T-helper 1 cell (primary cell): ENCODE measurements around the gene SLIT3.
A peak's percentile ranks its signal among the peaks of the same experiment; 100 is the strongest.
"Not testable (repeated sequence)": the region's sequence is repeated elsewhere in the genome, so short reads cannot be mapped to it uniquely, and the experiment has no call there.

ENCODE experiments used
- DNase-seq, 5 donors: peaks; one replicate each; pipeline ENCODE4 v3.0.0-alpha.2; 2012 to 2020

Gene SLIT3

DNA sequence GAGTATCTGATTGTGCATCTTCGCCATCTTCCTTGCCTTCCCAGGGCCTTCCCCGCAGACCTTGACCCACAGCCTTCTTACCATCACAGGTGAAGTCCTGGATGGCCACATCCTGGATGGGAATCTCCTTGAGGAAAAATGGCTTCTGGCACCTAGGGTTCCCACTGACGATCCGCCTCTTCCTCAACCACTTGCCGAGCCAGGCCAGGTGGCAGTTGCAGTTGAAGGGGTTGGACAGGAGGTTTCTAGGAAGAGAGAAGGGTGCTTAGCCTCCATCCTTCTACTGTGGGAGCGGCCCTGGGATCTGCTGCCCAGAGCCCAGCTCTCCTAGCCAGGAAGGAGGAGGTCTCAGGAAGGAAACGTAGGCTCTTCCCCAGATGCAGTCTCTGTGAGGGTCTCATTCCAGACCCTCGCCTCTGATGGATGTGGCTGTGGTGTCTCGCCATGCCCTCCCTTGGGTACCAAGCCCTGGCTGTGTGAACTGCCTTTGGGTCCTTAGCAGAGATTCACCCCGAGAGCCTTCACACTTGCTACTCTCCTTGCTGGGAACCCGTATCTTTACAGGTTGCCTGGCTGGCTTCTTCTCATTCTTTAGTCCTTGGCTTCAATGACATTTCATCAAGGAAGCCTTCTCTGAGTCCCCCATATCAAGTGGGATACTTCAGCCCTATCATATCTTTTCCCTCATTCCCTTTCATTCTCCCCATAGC lies 551.4 kb downstream of the SLIT3 start:
- no peak for DNase-seq

GRCh38 chr5:168747987-168748777 lies 552.8 kb downstream of the SLIT3 start:
- DNase-seq = peak in 1 of 5 donors; percentile 35

GRCh38 chr5:168746893-168747640 lies 553.9 kb downstream of the SLIT3 start:
- DNase-seq = no peak

GRCh38 chr5:168746126-168746892 lies 554.6 kb downstream of the SLIT3 start:
- DNase-seq = not testable (repeated sequence)

- DNase-seq = no peak
These were observed 557.3 kb downstream of the SLIT3 start for GRCh38 chr5:168743617-168744016.

DNA sequence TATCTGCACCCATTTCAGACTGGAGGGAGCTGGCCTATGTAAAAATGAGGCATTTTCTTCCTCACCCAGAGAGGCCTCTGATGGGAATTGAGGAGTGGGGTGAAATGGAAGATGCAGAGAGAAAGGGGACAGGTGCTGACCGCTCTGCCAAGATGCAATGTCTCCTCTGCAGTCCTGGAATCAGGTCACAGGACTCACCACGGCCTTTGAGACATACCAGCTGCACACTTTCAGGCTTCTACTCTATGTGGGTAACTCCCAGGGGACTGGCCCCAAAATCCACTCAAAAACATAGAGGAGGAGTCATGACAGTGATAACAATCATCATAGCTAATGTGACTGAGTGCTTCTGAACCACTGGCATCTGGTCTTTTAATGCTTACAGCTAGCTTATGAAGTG lies 558.6 kb downstream of the SLIT3 start:
- not testable (repeated sequence) for DNase-seq

DNA sequence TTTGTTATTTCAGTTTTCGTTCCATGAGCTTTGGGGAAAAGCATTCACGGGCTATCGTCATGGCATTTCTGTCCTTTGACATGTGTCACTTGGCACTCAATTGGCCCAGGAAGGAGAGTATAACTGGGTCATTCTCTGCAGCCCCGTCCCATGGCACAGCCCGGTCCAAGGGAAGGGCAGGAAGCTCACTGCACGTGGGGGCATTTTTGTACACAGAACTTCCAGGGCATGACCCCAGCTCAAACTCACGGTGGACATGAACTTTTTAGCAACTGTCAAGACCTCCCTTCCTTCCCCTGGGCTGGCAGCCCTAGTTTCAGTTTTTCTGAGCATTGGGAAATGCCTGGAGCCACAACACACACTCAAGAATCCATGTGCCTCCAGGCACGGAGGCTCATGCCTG lies 560.1 kb downstream of the SLIT3 start:
- DNase-seq = no peak

DNA sequence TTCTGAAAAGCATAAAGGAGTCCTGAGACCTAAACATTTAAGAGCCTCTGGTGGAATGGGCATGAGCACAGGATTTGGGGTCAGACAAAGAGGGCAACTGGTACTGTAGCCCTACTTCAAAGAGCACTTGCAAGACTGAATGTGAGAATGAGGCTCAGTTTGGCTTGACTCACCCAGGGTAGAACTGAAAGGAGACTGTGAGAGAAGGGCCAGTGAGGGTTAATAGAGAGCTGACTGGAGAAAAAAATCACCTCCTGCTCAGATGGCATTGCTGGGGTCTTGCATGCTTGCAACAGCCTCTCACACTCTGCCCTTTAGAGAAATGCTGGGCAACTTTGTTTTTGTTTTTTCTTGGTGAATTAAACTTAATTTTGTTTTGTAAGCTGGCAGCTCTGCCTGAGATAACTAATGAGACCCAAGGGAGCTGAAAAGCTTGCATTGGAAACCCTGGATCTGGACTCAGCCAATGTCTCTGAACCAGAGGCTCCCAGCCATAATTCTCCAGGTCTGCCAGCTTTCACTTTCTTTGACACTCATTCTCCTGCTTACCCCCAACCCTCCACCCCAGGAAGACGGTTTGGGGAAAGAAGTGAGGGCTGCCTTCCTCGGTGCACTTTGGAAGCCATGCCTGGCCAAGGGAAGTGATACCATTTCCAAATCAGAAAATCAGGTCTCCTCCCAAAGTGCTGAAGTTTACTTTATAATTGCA lies 560.7 kb downstream of the SLIT3 start:
- DNase-seq = no peak

- DNase-seq = no peak
These were observed 563.9 kb downstream of the SLIT3 start for GRCh38 chr5:168737066-168737465.

DNA sequence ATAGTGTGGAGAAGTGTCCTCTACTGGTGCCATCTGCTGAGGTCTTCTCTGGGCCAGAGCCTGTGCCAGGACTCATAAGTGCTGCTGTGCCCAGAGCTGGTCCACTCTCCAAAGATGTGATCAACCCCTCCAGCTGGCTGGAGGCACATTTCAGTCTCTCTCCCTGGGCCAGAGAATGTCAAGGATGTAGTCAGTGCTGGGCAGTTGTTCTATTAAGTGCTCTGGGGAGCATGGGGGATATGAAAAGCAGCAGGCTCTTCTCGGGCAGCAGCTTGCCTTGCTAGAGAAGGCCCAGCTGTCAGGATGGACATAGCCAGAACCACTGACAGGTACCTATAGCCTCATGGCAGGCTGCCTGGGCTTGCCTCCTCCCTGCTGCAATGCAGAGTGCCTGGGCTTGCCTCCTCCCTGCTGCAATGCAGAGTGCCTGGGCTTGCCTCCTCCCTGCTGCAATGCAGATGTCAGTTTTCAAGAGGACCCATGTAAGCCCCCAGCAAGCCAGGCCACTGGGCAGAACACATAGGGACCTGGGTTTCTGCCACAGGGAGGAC lies 564.6 kb downstream of the SLIT3 start:
- DNase-seq = no peak

DNA sequence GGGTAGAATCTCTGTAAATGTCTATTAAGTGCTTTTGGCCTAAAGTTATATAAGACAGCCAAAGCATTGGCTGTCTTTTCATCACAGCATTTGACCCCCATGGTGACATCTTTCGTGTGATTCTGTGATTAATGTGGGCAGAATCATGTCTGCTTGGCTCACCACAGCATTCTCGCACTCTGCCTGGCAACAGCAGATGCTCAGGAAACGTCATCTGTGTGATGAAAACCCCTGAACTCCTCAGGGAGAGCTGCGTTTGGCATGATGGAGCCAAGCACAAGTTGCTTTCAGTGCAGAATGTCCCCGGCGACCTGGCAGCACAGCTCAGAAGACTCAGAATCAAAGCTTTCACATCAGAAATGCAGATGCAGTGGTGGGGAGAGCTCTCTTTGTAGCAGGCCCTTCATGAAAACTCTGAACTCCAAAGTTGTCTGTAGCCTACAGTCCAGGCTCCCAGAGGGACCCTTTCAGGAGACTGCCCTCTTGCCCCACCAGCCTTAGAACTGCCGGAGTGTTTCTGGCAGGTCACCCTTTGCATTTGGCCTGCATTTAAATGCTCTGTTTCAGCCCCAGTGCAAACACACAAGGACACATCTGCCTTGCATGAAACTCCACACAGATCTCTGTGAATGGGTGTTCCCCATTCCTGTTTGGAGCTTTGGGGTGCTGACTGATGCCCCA lies 566.2 kb downstream of the SLIT3 start:
- no peak for DNase-seq

DNA sequence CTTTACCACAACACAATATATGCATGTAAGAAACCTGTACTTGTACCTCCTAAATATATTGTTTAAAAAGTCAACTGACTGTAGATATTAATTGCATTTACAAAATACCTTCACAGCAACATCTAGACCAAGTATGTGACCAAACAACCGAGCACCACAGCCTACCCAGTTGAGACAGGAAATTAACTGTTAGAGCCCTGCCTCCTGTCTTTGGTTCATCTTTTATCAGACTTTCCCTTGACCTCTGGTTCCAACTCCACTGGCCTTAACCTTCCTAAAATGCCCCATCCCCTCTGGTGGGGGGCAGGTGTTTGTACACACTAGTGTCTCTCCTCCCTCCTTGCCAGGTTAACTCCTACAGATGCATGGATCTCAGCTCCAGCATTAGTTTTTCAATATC lies 566.8 kb downstream of the SLIT3 start:
- no peak for DNase-seq

- DNase-seq = no peak
These were observed 572.3 kb downstream of the SLIT3 start for GRCh38 chr5:168728546-168729211.

GRCh38 chr5:168727547-168727946 lies 573.4 kb downstream of the SLIT3 start:
- no peak for DNase-seq

DNA sequence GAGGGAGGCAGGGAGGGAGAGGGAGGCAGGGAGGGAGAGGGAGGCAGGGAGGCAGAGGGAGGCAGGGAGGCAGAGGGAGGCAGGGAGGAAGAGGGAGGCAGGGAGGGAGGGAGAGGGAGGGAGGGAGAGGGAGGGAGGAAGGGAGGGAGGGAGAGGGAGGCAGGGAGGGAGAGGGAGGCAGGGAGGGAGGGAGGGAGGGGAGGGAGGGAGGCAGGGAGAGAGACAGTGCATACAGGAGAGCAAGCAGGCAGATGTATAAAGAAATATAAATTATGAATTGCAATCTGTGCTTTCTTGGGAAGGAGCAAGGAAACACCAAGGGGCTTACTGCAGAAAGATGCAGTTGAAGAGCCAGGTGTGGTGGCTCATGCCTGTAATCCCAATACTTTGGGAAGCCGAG lies 574.6 kb downstream of the SLIT3 start:
- no peak for DNase-seq

- DNase-seq = no peak
These were observed 576.7 kb downstream of the SLIT3 start for GRCh38 chr5:168724227-168724626.

GRCh38 chr5:168723037-168723436 lies 577.9 kb downstream of the SLIT3 start:
- no peak for DNase-seq

DNA sequence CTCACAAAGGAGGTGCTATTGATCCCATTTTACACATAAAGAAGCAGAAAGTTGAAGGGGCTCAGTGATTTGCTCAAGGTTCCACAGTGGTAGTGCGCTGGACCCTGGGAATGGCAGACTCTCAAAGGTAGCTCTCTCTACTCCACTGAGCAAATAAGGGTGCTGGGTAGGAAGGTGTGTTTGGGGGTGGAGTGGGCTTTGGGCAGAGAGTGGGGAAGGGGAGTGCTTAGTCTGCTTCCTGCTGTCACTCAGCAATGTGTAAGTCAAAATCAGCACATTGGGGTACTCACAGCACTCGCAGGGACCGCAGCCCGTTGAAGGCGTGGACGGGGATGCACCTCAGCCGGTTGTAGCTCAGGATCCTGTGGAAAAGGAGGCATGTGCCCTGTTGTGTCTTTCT lies 579.0 kb downstream of the SLIT3 start:
- no peak for DNase-seq

DNA sequence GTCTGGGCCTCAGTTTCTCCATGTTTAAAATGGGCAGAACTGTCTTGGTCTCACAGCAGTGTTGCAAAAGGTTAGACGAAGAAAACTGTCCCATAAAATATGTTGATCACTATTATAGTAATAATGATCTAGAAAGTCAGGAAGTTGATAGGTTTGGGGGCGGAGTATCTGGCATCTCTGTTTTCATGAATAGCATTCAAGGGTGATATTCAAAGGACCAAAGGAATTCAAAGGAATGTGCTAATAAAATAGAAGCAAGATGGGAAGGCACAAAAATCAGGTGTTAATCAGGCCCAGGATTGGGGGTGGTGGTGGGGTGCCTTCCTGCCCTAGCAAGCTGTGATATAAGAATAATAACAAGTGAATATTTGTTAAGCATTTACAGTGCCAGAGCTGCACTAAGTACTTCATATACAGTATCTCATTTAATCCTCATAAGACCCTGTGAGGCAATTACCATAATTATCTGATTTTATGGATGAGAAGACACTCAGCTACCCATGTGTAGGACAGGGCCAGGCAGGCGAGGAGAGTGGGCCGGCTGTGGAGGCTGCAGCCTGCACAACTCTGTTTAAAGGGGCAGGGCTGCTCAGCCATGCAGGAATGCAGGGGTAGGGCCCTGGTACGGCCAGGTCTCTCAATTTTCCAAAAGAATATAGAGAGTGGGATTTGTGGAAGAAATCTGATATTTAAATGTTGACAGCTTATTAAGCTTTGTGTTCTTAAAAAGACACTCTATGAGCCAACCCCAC lies 579.8 kb downstream of the SLIT3 start:
- DNase-seq = no peak

- DNase-seq = no peak
These were observed 580.4 kb downstream of the SLIT3 start for GRCh38 chr5:168720575-168720974.
